GDM1 (cell line): Measurements from ENCODE around the gene FGR.
A peak's percentile ranks its signal among the peaks of the same experiment; 100 is the strongest.

Experiments used
- DNase-seq: peaks from one replicate; lab custom pipeline; 2025; lab: John Stamatoyannopoulos, UW

FGR gene

GRCh38 chr1:27566462-27567145 is 68.4 kb downstream of the FGR start:
- no peak for DNase-seq

- no peak for DNase-seq
These were observed 70.0 kb downstream of the FGR start for GRCh38 chr1:27564710-27565649.

DNA sequence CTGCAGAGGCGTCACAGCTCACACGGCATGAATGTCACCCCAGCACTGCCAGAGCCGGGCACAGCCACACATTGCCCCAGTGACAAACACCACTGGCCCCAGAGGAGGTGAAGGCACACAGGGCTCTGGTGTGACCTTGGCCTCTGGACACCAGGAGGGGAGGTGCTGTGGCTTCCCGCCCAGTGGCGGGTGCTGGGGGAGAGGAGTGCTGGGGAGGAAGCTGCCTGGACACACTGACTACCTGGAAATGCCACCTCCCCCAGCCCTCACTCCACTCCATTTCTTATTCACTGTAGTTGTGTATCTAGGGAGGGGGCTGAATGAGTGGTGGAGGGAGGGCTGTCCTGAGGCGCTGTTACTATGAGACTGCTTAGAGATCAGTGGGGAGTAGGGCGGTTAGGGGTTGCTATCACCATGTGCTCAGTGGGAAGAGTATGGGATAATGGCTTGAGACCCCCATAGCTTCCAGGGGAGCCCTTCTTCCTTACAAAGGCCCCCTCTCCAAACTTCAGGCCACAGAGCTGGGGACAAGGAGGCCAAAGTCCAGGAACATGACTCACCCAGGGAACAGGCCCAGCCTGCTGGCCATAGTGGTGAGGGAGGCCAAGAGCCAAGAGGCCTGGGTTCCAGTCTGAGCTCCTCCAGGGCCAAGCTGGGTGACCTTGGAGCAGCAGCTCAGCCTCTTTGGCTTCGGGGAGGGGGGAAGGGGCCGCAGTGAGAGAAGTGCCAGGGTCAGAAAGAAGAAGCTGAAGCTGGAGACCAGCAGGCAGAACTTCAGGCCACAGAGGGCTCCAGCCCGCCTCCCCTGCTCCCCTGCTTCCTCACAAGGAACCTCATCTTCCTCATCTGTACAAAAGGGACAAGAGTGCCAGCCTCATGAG is 71.2 kb downstream of the FGR start:
- peak; percentile 37 for DNase-seq

DNA sequence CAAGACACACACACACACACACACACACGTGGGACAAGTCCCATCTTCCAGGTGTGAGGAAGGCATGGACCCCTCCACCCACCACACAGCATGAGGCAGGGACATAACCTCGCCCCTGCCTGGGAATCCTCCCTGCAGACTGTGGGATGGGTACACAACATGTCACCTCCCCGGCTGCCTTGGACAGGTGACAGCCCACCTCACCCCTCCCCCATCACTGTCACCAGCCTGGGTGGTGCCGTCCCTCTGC is 71.7 kb downstream of the FGR start:
- DNase-seq = no peak

DNA sequence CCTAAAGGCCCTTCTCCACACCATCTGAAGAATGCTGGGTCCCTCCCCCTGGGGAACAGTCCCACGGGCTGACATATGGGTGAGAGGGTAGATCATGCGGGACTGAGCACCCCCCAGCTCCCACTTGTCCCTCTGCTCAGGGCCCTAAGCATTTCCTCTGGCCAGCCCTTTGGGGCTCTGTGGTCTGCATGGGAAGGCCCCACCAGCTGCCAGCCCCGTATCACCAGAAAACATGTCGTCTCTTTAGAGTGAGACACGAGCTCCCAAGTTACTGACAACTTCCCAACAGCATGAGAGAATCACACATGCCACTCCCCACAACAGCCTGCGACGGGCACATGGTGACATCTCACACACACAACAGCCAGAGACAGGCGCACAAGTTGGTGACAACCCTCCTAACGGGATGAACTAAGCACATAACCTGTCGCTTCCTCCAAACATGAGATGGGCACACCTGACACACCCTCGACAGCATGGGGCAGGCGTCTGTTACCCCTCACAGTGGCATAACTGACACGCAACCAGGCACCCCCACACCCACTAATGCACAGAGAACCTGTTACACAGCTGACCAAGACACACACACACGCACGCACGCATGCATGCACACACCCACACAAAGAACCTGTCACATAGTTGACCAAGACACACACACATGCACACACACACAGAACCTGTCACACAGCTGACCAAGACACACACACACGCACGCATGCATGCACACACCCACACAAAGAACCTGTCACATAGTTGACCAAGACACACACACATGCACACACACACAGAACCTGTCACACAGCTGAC is 72.2 kb downstream of the FGR start:
- no peak for DNase-seq
